Gastroesophageal sphincter (tissue), 4 donors: ENCODE results near the gene AP3M1. TPM values are rescaled to one million over a fixed set of nuclear protein-coding genes. Genes with fewer than 3 reads are reported as not detected.

Experiments
- ATAC-seq: fragments of 150-250 bp; one replicate; pipeline ENCODE4 v1.9.1; 2016; ENCODE audit warnings: mild to moderate bottlenecking, moderate library complexity
- H3K27ac ChIP-seq, 4 donors: fragments of 200-600 bp; sonication (generic) in 3 of 4; 1 replicate in 3 of 4; 2 replicates in 1 of 4; pipeline ENCODE4 v1.5.1; 2016 to 2019
- H3K27me3 ChIP-seq: fragments of 200-600 bp; sonication (generic); one replicate; pipeline ENCODE4 v1.5.1; 2019
- H3K36me3 ChIP-seq, 2 donors: fragments of 200-600 bp; sonication (generic); one replicate each; pipeline ENCODE4 v1.5.1; 2019; ENCODE audit warnings: control low read depth in 1 of 2
- H3K4me1 ChIP-seq, 3 donors: fragments of 200-600 bp; sonication (generic); 1 replicate in 2 of 3; 2 replicates in 1 of 3; pipeline ENCODE4 v1.5.1; 2016 to 2019; ENCODE audit warnings: control low read depth in 2 of 3
- H3K4me3 ChIP-seq, 2 donors: fragments of 200-600 bp; sonication (generic); one replicate each; pipeline ENCODE4 v1.5.1; 2019; ENCODE audit warnings: mild to moderate bottlenecking in 1 of 2, moderate library complexity in 1 of 2
- H3K9me3 ChIP-seq, 3 donors: fragments of 200-600 bp; sonication (generic); one replicate each; pipeline ENCODE4 v1.5.1; 2017 to 2019; ENCODE audit warnings: control low read depth in 2 of 3
- EP300 ChIP-seq: sonication (generic); formaldehyde crosslinking; IDR thresholded peaks from one replicate; pipeline ENCODE4 v1.6.1; 2017; ENCODE audit warnings: antibody characterized with exemption, mild to moderate bottlenecking
- POLR2A ChIP-seq, 2 donors: fragments of 450-650 bp; IDR thresholded peaks; one replicate each; pipeline ENCODE4 v1.6.1; 2017; ENCODE audit warnings: antibody characterized with exemption in 2 of 2, mild to moderate bottlenecking in 2 of 2, moderate library complexity in 1 of 2
- POLR2AphosphoS5 ChIP-seq: sonication (generic); formaldehyde crosslinking; IDR thresholded peaks from one replicate; pipeline ENCODE4 v1.6.1; 2017; ENCODE audit warnings: antibody characterized with exemption
- WGBS, 2 donors: methylation state at CpG; one replicate each; pipeline ENCODE4 v1.1.5; 2018; ENCODE audit warnings: low coverage in 1 of 2; 5-methylcytosine and 5-hydroxymethylcytosine counted together
- total RNA-seq, 4 donors: library from RNA; depleted of rRNA; stranded (reverse); fragments of >200 nt; gene quantifications; one replicate each; pipeline ENCODE4 v1.1.0, GENCODE V29; 2016
- TF ChIP-seq, protein P1 (sequence below), 4 experiments: fragments of 200-600 bp in 2 of 4; fragments of 450-650 bp in 2 of 4; sonication (generic) in 1 of 4; IDR thresholded peaks; one replicate each; pipeline ENCODE4 v1.5.1; 2017 to 2019; ENCODE audit warnings: antibody characterized with exemption in 4 of 4, mild to moderate bottlenecking in 2 of 4, moderate library complexity in 2 of 4

AP3M1 gene
- total RNA-seq, 4 donors from 2014 or later, result 29.4 to 41.7 (median 31.7) TPM

DNA sequence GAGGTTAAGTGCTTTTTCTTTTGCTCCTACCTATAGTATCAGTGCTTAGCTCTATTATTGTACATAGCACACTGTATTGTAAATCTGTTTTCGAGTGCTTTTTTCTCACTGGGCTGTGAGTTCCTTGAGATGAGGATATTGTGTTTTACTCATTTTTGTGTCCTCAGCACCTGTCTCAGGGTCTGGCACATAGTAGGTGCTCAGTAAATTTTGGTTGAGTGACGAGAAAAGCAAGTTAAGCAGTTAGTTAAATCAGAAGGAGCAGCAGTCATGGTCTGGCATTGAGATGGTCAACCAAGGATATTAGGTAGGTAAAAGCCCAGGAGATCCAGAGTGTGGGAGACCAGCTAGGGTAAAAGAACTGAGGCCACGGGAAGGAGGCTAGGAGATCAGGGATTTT, 51.2 kb downstream of the AP3M1 start:
- no peaks in the 10 kb centered on the region for H3K27me3 ChIP-seq
- H3K36me3 ChIP-seq, result peaks cover 27 to 100% of the 10 kb centered on the region in 2 donors
- TF ChIP-seq, protein P1, sequence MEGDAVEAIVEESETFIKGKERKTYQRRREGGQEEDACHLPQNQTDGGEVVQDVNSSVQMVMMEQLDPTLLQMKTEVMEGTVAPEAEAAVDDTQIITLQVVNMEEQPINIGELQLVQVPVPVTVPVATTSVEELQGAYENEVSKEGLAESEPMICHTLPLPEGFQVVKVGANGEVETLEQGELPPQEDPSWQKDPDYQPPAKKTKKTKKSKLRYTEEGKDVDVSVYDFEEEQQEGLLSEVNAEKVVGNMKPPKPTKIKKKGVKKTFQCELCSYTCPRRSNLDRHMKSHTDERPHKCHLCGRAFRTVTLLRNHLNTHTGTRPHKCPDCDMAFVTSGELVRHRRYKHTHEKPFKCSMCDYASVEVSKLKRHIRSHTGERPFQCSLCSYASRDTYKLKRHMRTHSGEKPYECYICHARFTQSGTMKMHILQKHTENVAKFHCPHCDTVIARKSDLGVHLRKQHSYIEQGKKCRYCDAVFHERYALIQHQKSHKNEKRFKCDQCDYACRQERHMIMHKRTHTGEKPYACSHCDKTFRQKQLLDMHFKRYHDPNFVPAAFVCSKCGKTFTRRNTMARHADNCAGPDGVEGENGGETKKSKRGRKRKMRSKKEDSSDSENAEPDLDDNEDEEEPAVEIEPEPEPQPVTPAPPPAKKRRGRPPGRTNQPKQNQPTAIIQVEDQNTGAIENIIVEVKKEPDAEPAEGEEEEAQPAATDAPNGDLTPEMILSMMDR (IDR thresholded peaks at IDR 0.05), result no peak
- no peak for TF ChIP-seq POLR2AphosphoS5
- TF ChIP-seq POLR2A (IDR thresholded peaks at IDR 0.05), result no peak
- no peak for ATAC-seq
- WGBS, 2 donors, result 85 to 88% methylated on average over 2 to 3 of the region's 3 CpGs
- no peaks in the 10 kb centered on the region for H3K9me3 ChIP-seq
- H3K4me1 ChIP-seq, result peaks cover 0 to 10% (median 0%) of the 10 kb centered on the region in 3 donors
- H3K27ac ChIP-seq, result peak overlapping the region in 1 of 4 donors; percentile 24
- no peak overlapping the region for H3K4me3 ChIP-seq

DNA sequence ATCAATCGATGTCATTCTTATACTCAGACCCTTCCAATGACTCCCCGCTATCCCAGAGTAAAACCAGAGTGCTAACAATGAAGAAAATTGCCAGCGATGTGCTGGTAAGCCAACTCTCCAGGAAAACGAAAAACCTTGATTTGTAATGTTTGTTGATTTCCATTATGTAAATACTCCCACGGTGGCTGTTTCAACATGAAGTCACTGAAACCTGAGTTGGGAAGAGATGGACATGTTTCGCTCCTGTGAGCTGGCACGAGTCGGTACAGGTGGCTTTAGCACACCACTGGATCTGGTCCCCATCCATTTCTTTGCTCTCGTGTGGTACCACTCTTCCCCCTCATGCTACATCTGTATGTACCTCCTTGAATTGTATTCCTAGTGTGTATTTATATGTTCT, 52.9 kb downstream of the AP3M1 start:
- Histone ChIP-seq H3K4me3 (no peak overlapping the region), H3K27ac (no peak overlapping the region), H3K9me3 (no peaks in the 10 kb centered on the region), H3K27me3 (no peaks in the 10 kb centered on the region), H3K4me1 (no peaks in the 10 kb centered on the region), H3K36me3 (peaks cover 27 to 100% of the 10 kb centered on the region in 2 donors)
- TF ChIP-seq EP300, result no peak
- TF ChIP-seq POLR2AphosphoS5, result no peak
- no peak for TF ChIP-seq POLR2A (IDR thresholded peaks at IDR 0.05)
- TF ChIP-seq, protein P1 (IDR thresholded peaks at IDR 0.05), result no peak
- no peak for ATAC-seq
- WGBS, 2 donors, result 80 to 89% methylated on average over 8 to 9 of the region's 9 CpGs

DNA sequence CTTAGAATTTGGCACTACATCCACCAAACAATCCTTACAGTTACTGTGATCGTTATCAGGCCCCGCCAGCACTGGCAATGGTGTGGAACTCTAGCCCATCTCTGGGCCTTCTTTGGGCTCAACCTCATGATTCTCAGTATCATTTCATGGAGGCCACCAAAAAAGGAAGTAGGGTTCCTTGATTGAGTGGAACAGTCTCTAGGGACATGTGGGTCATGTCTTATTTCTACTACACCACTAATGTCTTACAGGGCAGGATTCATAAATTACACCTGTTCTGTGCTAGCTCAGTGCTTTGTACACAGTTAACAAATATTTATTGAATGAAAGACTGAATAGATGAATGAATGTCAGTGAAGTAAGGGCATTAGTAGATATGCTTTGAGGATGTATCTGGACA, 53.9 kb downstream of the AP3M1 start:
- no peak for ATAC-seq
- H3K36me3 ChIP-seq, result peaks cover 24 to 100% of the 10 kb centered on the region in 2 donors
- 89 to 92% methylated on average over 2 of the region's 2 CpGs for WGBS, 2 donors

DNA sequence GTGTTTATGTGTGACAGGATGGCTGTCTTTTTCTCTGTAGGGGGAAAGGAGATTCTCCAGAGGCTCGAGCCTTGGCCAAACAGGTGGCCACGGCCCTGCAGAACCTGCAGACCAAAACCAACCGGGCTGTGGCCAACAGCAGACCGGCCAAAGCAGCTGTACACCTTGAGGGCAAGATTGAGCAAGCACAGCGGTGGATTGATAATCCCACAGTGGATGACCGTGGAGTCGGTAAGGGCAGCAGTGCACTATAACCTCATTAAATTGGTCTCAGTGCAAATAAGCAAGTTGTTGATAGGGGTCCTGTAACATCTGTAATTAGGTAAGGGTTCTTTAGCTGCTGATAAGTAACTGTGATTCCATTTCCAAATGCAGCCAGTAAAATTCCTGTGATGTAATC, 56.4 kb downstream of the AP3M1 start:
- Histone ChIP-seq H3K36me3 (peaks cover 15 to 100% of the 10 kb centered on the region in 2 donors), H3K9me3 (no peaks in the 10 kb centered on the region), H3K27ac (no peak overlapping the region), H3K27me3 (no peaks in the 10 kb centered on the region), H3K4me1 (peaks cover 0 to 3% (median 0%) of the 10 kb centered on the region in 3 donors), H3K4me3 (no peak overlapping the region)
- WGBS, 2 donors, result 80 to 95% methylated on average over 3 of the region's 7 CpGs
- no peak for TF ChIP-seq POLR2A (IDR thresholded peaks at IDR 0.05)
- no peak for TF ChIP-seq EP300
- TF ChIP-seq, protein P1 (IDR thresholded peaks at IDR 0.05), result no peak
- no peak for TF ChIP-seq POLR2AphosphoS5
- no peak for ATAC-seq

More for the DNA sequence above, 53.9 kb downstream of the AP3M1 start:
- TF ChIP-seq, protein P1 (IDR thresholded peaks at IDR 0.05), result no peak
- TF ChIP-seq POLR2A (IDR thresholded peaks at IDR 0.05) (no peak), POLR2AphosphoS5 (no peak), EP300 (no peak)
- H3K9me3 ChIP-seq, result no peaks in the 10 kb centered on the region
- H3K27ac ChIP-seq, result no peak overlapping the region
- no peaks in the 10 kb centered on the region for H3K27me3 ChIP-seq
- no peak overlapping the region for H3K4me3 ChIP-seq
- H3K4me1 ChIP-seq, result no peaks in the 10 kb centered on the region

DNA sequence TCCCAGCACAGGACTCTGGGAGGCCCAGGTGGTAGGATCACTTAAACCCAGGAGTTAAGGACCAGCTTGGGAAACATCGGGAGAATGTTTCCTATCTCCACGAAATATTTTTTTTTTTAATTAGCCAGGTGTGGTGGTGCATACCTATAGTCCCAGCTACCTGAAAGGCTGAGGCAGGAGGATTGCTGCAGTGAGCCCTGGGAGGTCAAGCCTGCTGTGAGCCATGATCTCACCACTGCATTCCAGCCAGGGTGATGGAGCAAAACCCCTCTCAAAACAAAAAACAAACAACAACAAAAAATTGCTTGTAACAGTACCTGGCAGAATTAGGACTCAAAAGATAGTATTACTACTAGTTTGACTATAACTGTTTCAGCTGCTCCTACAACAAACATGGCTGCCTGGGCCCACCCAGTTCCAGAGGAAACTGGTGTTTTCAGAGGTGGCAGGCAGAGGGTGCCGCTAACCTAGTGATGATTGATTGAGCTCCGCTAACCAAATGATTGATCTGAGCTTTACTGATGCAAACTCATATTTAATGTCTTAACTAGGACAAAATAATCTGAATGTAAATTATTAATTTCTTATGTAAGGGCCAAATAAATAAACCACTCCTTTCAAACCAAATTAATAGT, 57.0 kb downstream of the AP3M1 start:
- H3K36me3 ChIP-seq, result peaks cover 10 to 99% of the 10 kb centered on the region in 2 donors
- H3K4me3 ChIP-seq, result no peak overlapping the region
- H3K4me1 ChIP-seq, result peaks cover 0 to 9% (median 0%) of the 10 kb centered on the region in 3 donors
- 90 to 93% methylated on average over 3 of the region's 4 CpGs for WGBS, 2 donors
- H3K27ac ChIP-seq, result no peak overlapping the region
- TF ChIP-seq EP300 (no peak), POLR2A (IDR thresholded peaks at IDR 0.05) (no peak), POLR2AphosphoS5 (no peak)
- TF ChIP-seq, protein P1 (IDR thresholded peaks at IDR 0.05), result no peak
- no peaks in the 10 kb centered on the region for H3K27me3 ChIP-seq
- H3K9me3 ChIP-seq, result no peaks in the 10 kb centered on the region
- ATAC-seq, result no peak
